Measurements from ENCODE around the gene SLCO2B1.
"Not testable (repeated sequence)": the region's sequence is repeated elsewhere in the genome, so short reads cannot be mapped to it uniquely, and the experiment has no call there.

SLCO2B1 gene, protein sequence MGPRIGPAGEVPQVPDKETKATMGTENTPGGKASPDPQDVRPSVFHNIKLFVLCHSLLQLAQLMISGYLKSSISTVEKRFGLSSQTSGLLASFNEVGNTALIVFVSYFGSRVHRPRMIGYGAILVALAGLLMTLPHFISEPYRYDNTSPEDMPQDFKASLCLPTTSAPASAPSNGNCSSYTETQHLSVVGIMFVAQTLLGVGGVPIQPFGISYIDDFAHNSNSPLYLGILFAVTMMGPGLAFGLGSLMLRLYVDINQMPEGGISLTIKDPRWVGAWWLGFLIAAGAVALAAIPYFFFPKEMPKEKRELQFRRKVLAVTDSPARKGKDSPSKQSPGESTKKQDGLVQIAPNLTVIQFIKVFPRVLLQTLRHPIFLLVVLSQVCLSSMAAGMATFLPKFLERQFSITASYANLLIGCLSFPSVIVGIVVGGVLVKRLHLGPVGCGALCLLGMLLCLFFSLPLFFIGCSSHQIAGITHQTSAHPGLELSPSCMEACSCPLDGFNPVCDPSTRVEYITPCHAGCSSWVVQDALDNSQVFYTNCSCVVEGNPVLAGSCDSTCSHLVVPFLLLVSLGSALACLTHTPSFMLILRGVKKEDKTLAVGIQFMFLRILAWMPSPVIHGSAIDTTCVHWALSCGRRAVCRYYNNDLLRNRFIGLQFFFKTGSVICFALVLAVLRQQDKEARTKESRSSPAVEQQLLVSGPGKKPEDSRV

DNA sequence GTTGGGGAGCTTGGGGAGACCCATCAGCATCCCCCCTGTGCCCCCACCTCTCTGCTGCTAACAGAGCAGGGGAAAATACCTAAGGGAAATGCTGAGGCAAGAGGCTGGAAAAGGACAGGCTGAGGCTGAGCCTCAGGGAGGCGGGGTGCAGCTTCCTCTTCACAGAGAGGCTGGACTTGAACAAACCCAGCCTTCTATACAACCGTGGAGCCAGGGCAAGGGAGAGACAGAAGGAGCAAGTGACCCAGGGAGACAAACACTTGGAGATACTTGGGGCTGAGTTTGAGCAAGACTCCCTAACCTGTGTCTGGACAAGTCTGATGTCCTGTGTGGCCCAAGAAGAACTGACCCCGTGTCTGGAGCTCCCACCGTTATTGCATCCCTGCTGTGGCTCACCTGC is at the start of gene SLCO2B1:
TSS of gene SLCO2B1 (plus strand) at position 229 of the 400 bp plus-strand sequence. CDS start 275 bp downstream, outside the sequence.
- DNase-seq = no peak

DNA sequence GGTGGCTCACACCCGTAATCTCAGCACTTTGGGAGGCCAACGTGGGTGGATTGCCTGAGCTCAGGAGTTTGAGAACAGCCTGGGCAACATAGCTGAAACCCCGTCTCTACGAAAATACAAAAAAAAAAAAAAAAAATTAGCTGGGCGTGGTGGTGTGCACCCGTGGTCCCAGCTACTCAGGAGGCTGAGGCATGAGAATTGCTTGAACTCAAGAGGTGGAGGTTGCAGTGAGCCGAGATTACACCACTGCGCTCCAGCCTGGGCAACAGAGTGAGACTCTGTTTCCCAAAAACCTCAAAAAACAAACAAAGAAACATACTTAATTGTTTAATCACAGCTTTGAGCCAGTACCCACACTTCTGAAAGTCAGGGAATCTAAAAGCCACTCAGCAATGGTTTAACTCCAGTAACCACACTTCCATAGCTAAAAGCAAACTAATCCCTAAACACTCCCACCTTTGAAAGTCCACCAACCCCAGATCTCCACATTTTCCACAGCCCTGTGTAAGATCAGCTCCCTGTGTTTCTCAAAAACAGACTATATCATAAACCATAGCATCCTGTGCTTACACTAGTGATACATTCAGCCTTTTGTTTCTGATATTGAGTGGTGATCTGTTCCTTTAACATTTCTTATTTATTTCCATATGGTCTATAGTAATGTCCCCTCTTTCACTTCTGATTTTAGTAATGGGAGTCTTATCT is 49.3 kb upstream of the SLCO2B1 start:
- no peak for DNase-seq

DNA sequence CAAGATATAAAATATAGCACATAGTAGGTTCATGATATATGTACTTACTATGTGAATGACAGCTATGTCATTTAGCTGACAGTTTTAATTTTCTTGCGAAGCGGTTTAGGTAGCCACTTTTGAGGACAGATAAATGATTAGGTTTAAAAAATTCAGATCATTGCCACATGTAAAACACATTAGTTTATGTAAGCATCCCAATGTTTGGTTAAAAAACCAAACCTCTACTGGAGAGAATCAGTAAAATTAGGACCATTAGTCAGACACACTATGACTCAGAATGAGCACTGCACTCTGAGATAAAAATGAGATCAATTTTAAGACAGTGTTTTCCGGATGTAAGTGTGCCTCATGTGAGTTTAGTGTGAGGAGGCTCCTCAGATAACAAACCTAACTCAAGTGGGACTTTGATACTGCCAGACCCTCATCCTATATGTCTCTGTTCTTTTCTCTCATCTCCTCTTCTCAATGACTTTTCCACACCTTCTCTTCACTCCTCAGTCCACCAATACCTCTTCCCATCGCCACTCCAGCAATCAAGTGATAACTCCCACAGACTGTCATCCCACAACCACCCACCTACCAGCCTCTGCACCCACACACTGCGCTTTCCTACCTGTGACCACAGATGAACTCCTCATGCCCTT is 47.4 kb upstream of the SLCO2B1 start:
- DNase-seq = no peak

DNA sequence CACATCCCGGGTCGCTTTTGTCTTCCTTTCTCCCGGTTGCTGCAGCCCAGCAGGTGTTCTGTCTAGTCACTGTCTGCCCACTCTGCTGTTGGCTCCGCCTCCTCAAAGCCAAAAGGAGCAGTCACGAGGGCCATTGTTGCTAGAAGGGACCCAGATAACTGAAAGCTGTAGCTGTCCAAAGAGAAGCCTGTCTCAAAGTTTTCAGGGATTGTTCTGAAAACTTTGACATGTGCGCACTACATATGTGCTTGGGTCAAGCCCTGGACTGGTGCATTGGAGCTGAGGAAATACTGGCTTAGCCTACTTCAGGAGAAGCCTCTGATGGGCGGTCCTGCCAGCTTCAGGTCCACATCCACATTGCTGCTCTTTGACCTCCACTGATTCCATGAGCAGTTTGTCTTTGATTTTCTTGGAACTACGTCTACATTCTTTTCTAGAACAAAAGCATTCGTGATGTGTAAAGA is 45.4 kb upstream of the SLCO2B1 start:
- DNase-seq = no peak

DNA sequence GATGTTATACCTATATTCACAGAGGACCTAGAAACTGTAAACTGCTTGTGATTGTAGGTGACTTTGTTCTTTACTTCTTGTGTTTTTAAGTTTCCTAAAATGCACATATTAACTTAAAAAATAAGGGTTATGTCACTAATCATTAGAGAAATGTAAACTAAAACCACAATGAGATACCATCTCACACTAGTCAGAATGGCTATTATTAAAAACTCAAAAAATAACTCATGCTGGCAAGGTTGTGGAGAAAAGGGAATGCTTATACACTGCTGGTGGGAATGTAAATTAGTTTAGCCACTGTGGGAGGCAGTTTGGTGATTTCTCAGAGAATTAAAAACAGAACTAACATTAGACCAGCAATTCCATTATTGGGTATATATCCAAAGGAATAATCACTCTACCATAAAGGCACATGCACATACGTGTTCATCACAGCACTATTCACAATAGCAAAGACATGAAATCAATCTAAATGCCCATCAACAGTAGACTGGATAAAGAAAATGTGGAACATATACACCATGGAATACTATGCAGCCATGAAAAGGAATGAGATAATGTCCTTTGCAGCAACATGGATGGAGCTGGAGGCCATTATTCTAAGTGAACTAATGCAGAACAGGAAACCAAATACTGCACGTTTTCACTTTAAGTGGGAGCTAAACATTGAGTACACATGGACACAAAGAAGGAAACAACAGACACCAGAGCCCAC is 44.8 kb upstream of the SLCO2B1 start:
- DNase-seq = not testable (repeated sequence)

DNA sequence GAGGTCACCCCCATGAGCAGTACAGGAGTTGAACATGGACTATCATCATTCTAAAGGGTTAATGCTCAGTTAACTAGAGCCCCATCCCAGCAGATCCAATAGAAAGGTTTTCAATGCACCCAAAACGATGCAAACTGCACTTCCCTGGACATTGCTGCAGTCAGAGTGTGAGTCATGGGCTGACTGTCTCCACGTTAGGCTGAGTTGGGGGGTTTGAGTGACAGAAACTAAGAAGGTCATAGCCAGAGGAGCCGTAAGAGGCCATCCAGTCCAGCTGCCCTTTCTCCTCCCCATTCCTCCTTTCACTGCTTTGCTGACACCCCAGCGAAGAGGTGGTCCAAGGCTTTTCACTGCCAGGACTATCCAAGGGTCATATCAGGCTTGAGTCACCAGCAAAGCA is 43.7 kb upstream of the SLCO2B1 start:
- no peak for DNase-seq

DNA sequence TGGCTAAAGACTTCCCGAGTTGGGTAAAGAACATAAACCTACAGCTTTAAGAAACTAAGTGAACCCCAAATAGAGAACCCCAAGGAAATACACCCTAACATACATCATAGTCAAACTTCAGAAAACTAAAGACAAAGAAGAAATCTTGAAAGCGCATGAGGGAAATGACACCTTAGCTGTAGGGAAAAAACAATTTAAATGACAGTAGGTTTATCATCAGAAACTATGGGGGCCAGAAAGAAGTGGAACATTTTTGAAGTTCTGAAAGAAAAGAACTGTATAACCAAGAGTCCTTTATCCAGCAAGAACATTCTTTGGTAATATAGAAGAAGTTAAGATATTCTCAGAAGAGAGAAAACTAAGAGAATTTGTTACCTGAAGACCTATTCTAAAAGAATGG is 38.7 kb upstream of the SLCO2B1 start:
- no peak for DNase-seq

DNA sequence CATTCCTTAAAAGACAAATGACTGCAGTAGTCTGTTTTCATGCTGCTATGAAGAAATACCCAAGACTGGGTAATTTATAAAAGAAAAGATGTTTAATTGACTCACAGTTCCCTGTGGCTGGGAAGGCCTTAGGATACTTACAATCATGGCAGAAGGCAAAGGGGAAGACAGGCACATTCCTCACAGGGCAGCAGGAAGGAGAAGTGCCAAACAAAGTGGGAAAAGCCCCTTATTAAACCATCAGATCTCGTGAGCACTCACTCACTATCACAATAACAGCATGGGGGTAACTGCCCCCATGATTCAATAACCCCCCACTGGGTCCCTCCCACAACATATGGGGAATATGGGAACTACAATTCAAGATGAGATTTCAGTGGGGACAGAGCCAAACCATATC is 37.9 kb upstream of the SLCO2B1 start:
- no peak for DNase-seq

DNA sequence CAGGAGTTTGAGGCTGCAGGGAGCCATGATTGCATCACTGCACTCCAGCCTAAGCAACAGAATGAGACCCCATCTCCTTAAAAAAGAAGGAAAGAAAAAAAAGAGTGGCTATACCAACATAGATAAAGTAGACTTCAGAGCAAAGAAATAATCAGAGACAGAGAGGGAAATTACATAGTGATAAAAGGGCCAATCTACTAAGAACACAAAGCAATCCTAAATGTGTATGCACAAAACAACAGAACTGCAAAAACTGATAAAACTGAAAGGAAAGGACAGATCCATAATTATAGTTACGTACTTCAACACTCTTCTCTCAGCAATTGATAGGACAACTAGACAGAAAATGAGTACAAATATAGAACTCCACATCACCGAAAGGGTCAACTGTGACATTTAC is 36.4 kb upstream of the SLCO2B1 start:
- DNase-seq = no peak

DNA sequence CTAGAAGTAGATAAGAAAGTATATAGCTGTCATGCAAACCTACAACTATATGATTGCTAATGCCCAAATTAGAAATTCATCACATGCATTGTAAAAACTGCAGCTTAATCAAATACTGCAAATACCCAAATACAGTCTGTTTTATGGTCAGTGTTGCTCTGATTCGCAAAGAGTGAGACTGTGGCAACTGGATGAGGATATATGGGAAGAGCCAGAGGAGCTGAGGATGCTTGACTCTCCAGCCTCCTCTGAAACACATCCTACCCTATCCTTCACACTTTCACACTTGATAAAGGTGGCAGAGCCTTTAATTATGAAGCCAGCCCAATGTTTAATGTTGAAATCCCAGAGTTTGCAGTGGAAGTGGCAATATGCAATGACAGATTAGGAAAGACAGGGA is 32.3 kb upstream of the SLCO2B1 start:
- DNase-seq = no peak

DNA sequence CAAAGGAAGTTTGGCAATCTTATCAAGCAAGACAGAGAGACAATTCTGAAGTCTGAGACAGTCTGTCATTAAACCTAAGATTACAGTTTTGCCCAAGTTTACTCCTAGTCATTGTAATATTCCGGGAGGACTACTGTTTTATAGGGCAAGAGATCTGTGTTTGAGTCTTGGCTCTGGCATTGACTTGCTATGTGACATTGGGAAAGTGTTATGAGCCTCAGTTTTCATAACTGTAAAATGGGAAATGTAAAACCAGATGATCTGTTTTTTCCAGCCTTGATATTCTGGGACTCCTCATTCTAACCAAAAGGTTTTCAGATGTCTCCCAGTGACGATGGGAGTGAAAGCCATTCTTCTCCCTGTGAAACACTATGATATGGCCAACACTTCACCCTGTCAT is 24.3 kb upstream of the SLCO2B1 start:
- no peak for DNase-seq

DNA sequence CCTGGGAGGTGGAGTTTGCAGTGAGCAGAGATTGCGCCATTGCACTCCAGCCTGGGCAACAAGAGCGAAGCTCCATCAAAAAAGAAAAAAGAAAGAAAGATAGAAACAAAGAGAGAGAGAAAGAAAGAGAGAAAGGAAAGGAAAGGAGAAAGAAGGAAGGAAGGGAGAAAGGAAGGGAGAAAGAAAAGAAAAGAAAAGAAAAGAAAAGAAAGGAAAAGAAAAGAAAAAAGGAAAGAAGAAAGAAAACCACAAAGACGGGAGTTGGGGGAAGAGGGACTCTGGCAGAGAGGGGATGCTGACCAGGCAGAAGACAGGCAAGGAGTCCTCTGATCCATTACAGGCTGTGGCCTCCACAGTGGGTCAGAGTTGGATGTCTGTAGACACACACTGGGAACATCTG is 18.8 kb upstream of the SLCO2B1 start:
- no peak for DNase-seq

DNA sequence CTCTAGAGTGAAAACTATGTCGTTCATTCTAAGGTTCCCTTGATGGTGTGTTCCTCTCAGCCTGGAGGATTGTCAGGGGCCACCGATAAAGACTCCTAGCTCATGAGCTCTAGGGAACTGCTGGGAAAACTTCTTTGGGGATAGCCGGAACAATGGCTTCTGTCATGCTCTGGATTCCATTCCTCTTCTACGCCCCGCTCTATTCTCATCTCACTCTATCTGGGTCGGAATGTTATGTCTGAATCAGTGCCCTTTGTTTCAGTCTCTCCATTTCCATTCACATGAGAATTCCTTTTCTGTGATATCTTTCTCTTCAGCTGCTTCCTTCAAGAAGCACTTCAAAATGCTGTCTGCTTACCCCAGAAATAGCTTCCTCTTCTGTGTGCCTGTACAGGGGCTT is 16.9 kb upstream of the SLCO2B1 start:
- no peak for DNase-seq

DNA sequence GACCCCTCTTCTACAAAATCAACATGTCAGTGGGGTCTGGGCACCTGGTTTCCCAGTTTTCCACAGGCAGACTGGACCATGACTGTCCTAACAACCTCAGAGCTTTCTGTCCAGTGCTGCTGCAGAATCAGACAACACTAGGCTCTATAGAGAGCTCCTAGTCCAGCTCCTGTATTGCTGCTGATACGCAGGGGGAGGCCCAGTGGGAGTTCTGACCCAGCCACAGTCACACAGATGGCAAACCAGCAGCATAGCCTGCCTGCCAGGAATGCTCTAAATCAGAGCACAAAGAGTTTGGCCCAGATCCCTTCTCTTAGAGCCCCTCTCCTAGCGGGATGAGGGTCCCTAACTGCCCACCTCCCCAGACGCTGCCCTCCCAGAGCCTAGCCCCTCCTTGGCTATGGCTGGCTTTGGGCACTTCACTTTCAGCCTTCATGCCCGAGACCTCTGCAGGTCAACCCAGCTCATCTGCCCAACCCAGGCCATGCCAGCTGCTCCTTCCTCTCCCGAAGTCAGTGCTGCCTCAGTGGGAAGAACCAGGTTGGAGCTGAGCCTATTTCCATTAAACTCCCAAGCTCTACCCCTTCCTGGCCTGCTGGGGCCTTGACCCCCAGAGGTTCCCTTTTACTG is 15.8 kb upstream of the SLCO2B1 start:
- DNase-seq = no peak

DNA sequence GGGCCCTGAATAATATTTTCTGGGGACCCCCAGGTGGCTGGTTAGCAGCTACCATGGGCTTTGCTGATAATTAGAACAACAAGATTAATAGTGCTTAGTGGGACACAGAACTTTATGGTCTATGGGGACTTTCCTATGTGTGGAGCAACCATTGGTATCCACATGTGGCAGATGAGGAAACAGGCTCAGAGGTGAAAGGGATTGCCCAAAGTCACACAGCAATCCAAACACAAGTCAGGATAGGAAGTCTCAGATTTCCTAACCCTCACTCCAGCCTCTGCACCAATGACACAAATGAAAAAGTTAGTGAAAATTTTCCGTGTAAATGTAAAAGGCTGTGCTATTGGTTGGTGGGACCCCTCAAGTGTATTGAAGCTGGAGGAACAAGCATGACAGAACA is 15.3 kb upstream of the SLCO2B1 start:
- DNase-seq = no peak

DNA sequence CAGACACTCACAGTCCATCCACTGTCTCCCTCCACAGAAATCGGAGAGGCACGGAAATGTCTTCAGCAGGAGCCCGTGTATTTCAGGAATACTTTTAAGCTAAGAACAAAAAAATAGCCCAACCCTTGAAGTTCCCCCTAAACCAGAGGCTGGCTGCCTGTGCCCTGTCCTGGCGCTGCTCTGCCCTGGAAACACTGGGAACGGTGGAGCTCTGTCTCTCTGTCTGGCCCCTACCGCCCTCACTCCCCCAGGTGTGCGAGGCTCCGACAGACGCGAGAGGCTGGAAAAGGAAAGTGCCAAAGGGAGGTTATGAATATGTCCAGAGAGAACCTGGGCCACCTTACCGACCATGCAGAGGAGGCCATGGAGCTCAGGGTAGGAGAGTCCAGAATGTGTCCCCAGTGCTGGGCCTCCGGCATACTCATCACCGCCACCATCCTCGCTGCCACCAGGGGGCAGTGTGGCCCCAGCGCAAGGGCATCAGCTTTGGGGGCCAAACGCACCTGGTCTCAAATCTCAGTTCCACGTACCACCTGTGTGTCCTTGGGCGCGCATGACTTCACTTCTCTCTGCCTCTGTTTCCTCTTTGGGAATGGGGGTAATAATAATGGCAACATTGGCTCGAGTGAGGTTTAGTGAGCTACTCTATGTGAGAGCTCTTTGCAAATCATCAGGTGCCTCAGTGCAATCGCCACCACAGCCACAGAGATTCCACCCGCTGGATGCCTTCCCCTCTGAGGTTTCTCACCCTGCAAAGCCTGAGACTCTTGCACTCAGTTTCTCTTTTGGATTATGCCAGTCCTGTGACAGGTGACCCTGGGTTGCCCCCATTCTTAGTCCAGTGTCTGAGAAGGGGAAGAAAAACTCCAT is 10.4 kb upstream of the SLCO2B1 start:
- no peak for DNase-seq

DNA sequence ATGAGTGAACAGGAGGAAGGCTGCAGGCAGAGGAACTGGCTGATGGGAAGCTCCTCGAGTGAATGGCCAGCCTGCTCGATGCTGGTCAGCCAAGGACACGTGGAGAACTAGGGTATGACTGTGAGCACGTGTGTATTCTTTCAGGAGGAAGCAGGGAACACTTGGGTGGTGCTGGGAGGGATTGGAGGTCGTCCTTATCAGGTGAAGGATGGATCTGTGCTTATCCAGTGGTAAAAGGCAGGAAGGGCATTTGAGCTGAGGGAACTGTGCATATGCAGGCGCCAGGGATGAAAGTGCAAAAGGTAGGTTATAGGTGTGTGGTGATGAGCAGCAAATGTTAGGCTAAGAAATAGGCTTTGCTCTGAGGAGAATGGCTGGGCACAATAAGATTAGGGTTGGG is 9.7 kb upstream of the SLCO2B1 start:
- no peak for DNase-seq

DNA sequence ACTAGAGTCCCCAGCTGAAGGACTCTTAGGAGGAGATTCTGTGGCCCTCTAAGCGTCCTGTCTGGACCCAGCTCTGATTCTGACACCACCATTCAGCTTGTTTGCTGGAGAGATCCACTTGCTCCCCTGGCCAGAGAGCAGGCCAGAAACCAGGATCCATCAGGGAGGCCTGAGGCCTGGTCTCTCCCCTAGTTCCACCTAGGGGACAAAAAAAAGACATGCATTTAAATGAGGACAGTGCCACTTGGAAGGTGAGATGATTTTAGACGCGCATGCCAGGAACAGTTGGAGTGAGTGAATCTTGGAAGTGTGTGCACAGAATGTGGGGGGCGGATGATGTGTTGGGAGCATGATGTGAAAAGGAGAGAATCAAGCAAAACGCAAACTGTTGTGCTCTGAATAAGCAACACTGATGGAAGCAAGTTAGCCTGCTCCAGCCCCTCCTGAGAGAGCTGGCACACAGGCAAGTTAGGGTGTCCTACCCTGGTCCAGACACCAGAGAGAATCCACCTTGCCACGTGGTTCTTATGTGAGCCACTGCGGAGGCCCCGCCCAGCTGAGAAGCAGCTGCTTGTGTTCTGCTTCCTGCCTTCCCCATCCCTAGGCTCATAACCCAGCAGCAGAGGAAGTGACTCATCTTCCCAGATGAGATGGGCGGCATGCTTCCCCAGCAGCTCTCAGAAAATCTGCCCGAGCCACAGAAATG is 8.0 kb upstream of the SLCO2B1 start:
- DNase-seq = no peak

DNA sequence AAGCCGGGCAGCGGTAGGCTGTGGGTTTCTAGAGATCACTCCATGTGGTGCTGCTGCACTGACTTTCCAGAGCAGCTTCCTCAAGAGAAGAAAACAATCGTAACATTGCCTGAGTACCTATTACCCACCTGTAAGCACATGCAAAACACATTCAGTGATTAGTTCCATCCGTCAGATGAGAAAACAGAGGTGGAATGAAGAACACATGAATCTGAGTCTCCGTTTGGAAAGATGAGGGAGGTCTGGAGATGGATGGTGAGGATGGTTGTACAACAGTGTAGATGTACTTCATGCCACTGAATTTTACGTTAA is 7.5 kb upstream of the SLCO2B1 start:
- no peak for DNase-seq

DNA sequence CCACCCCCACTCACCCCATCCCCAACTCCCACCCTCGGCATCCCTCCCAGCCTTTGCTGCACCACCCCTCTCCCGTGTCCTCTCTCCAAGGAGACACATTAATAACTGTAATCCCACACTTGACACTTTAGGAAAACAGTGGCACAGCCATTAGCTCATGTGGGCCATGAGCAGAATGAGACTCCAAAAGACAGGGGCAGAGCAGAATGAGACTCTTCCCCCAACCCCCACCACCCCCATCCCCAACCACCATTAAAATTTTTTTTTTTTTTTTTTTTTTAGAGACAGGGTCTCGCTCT is 6.2 kb upstream of the SLCO2B1 start:
- no peak for DNase-seq

All from NCI-H1105 (cell line).